ENCODE measurements around the gene ZFAND2B.
A peak's percentile ranks its signal among the peaks of the same experiment; 100 is the strongest.
"Not testable (repeated sequence)": the region's sequence is repeated elsewhere in the genome, so short reads cannot be mapped to it uniquely, and the experiment has no call there.

The ZFAND2B gene

DNA sequence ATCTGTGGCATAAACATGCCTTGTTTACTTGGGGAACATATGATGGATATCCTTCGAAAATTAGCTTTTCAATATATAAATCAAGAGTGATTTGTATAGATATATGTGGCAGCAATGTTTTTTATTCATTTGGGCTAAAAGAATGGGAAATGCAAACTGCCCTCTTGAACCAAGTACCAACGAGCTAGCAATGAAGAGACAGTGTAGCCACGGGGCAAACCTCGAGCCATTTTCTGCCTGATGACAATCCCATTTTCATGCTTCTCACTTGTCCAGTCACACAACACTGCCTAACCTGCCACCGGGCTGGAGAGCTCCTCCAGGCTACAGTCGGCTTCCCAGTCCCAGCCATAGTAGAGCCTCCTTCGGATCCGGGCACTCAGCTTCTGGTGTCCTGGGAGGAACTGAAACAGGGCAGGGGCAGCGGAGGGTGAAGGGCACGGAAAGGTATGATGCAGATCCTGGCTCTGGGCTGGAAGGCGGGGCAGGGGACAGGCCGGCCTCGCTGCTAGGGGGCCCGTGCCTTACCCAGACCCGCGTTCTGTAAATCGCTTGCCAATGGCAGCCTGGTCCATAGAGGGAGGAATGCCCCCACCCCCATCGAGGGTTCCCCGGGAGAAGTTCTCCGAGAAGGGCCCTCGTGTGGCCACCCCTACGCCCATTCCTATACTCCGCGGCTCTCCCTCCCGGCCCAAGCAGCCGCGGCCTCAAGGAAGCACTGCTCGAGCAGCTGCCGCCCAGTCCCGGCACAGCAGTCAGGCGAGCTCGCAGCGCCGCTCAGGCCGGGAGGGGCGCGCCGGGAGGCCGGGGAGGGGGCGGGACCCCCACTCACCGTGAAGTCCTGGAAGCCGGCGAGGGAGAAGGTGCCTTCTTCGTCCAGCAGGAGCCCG lies 30.4 kb upstream of the ZFAND2B start:
- DNase-seq = peak; percentile 32

DNA sequence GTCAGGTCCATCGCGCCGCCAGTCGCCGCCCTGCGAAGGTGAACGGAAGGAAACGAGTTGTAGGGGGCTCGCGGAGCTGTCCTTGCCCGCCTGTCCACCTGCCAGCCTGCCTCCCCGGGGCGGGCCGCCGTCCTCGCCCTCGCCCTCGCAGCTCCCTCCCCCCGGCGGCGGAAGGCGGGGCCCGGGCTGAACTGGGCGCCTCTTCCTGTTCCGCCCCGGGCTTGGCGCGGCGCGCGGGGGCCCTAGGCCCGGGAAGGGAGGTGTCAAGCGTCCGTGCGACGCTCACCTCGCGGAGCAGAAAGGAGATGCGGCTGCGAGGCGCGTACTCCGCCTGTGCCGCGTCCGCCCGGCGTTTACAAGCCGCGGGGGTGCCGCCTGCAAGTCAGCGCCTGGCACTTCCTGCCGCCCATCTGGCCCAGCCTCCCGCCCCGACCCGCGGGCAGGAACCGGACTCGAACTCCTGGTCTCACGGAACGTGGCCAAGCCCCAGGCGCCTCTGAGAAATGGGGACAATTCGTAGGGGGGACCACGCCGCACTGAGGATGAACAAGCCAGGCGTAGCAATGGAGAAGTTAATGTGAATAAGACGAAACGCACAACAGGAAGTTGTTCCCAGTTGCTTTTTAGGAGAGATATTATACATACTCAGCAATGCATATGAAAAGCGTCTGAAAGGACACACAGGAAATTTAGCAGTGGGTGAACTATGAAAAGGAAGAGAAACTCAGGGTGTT lies 29.6 kb upstream of the ZFAND2B start, which contains the start of gene CNPPD1:
TSS of gene CNPPD1 (minus strand) at position 108 of the 734 bp plus-strand sequence. CDS start at position 11, 97 bp downstream.
- DNase-seq = peak; percentile 64

DNA sequence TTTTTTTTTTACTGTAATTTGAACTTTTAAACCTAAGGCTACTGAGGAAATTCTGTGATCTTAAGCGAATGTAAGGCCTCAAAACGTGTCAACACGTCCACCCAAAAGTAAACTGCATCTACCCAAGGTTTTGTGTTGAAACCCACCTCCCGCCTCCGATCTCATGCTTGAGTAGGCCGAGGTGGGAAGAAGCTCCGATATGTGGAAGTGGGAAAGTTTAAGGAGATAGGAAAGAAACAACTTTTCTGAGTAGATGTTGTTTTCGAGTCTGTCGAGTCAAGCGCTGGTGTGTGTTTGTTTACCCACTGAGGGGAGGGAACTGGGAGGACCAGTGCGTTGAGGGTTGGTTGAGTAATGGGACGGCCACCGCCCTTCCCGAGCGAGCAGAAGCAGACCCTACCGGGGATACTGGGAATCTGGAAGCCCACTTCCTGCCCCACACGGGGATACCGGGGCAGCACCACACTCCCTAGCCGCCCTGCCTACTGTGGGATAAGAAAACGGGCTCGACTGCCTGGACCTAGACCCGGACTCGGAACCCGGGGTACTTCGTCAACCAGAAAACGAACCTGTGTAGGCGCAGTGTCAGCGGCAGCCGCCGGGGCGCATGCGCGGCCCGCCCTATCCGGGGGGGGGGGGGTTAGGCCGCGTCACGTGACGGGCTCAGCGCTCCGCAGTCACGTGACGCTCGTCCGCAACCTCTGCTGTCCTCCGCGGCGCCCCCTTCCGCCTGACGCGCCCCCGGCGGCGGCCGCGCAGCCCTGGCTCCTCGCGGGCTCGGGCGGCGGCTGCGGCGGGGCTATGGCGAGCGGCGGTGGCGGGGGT lies 28.8 kb upstream of the ZFAND2B start, which contains the start of gene RETREG2:
TSS of gene RETREG2 (plus strand) at position 724 of the 825 bp plus-strand sequence. CDS start at position 802, 78 bp downstream.
- DNase-seq = peak; percentile 73

DNA sequence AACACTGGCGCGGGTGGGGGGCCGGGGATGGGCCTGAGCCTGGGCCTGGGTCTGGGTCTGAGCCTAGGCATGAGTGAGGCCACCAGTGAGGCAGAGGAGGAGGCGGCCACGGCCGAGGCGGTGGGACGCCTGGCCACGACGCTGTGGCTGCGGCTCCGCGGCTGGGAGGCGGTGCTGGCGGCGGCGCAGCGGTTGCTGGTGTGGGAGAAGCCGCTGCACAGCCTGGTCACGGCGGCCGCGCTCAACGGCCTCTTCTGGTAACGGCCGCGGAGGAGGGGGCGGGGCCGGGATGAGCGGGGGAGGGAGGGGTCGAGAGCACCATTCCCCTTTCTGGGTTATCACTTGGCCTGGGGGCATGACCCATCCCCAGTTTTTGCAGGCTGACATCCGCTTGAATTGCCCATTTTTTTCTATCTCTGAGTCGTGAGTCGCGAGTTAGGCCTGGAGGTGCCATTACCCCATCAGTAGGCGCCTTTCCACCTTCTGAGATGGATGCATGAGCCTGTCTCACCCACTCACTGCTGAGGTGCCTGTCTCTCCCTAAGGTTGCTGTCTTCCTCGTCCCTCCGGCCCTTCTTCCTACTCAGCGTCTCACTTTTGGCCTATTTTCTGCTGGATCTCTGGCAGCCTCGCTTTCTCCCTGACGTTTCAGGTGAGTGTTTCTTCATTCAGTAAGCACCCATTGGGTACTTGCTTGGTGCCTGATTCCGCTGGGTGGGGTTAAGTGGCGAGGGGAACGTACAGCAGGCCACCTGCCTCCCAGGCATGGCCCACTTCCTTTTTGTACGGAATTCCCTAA lies 28.0 kb upstream of the ZFAND2B start:
- DNase-seq = no peak

DNA sequence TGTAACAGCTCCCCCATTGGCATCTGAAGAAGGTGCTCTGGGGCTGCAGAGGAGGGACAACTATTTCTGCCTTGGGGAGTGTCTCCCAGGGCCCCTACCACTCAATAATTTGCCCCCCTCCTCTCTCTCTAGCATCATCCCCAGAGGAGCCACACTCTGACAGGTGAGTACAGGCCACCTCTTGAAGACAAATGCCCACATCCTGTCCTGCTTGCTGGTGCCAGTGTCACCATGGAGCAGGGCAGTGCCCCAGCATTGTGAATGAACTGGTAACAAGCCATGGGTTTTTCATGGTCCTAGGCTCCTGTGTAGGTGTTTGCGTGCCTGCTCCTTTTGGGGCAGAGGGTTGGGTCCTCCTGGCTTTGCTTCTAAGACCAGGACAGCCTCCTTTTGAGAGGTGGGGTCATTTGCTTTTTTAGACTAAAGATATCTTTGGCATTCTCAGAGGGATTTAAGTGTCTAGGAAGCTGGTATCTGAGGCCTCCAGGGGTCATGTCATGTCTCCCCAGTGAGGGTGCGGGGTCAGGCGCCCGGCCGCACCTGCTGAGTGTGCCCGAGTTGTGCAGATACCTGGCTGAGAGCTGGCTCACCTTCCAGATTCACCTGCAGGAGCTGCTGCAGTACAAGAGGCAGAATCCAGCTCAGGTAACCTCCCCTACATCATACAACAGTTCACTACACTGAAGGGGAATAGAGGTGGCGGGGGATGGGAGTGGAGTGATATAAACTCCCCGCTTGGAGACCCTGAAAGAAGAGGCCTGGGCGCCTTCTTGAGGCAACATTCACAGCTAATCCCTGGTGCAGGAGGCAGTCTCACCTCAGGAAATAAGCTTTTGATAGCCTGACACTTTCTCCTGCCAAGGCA lies 26.7 kb upstream of the ZFAND2B start:
- no peak for DNase-seq

DNA sequence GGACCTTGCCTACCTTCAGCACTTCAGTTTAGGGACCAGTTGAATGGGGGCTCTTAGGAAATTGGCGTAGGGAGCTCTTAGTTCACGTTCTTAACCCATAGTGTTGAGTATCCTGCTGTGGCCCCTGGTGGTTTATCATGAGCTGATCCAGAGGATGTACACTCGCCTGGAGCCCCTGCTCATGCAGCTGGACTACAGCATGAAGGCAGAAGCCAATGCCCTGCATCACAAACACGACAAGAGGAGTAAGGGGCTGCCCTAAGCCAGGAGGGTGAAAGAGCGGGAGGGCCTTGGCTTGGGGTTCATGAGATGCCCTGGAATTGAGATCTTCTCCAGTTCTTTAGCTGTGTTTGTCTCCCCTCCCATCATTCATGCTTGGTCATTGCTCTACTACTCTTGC lies 25.6 kb upstream of the ZFAND2B start:
- no peak for DNase-seq

DNA sequence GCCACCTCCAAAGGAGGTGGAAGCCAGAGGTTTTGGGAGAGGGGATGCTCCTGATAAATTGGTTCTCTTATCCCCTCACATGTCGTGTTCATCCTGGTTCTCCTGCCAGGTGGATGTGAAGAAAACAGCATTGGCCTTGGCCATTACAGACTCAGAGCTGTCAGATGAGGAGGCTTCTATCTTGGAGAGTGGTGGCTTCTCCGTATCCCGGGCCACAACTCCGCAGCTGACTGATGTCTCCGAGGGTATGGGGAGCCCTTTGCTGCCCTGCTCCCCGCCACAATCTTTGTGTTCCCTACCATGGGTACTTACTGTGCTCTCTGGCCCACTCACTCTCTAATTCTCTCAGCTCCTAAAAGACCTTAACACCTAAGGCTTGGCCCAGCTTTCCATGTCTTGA lies 25.1 kb upstream of the ZFAND2B start:
- DNase-seq = no peak

DNA sequence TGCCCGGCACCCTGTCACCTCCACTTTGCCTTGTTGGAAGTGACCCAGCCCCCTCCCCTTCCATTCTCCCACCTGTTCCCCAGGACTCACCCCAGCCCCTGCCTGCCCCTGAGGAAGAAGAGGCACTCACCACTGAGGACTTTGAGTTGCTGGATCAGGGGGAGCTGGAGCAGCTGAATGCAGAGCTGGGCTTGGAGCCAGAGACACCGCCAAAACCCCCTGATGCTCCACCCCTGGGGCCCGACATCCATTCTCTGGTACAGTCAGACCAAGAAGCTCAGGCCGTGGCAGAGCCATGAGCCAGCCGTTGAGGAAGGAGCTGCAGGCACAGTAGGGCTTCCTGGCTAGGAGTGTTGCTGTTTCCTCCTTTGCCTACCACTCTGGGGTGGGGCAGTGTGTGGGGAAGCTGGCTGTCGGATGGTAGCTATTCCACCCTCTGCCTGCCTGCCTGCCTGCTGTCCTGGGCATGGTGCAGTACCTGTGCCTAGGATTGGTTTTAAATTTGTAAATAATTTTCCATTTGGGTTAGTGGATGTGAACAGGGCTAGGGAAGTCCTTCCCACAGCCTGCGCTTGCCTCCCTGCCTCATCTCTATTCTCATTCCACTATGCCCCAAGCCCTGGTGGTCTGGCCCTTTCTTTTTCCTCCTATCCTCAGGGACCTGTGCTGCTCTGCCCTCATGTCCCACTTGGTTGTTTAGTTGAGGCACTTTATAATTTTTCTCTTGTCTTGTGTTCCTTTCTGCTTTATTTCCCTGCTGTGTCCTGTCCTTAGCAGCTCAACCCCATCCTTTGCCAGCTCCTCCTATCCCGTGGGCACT lies 24.0 kb upstream of the ZFAND2B start:
- DNase-seq = no peak

DNA sequence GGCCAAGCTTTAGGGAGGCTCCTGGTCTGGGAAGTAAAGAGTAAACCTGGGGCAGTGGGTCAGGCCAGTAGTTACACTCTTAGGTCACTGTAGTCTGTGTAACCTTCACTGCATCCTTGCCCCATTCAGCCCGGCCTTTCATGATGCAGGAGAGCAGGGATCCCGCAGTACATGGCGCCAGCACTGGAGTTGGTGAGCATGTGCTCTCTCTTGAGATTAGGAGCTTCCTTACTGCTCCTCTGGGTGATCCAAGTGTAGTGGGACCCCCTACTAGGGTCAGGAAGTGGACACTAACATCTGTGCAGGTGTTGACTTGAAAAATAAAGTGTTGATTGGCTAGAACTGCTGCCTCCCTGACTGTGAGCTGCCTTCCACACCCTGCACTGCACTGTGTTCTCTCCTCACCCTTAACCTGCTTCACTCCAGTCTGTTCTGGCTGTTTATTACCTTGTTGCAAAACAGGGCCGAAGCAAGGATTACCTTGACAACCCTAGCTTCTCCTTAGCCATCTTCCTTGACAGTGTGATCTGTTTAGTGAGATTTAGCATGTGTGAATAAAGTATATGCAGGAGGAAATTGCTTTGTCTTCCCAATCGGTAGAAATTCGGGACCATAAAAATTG lies 23.3 kb upstream of the ZFAND2B start:
- DNase-seq = no peak

DNA sequence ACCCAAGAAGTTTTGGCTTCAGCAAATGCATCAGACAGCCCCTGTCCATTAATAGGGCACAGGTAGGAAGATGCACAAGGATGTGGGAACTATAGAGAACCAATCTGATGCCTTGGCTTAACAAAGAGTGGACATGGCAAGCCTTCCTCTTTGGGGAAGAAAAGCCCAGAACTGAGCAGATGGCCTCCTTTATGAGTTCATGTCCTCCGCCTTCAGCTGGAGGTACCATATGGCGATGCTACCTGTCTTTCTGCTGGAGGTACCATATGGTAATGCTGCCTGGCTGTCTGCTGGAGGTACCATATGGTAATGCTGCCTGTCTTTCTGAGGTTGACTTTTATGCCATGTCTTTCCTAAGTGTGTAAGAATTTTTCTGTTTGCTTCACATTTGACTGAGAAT lies 22.5 kb upstream of the ZFAND2B start:
- no peak for DNase-seq

DNA sequence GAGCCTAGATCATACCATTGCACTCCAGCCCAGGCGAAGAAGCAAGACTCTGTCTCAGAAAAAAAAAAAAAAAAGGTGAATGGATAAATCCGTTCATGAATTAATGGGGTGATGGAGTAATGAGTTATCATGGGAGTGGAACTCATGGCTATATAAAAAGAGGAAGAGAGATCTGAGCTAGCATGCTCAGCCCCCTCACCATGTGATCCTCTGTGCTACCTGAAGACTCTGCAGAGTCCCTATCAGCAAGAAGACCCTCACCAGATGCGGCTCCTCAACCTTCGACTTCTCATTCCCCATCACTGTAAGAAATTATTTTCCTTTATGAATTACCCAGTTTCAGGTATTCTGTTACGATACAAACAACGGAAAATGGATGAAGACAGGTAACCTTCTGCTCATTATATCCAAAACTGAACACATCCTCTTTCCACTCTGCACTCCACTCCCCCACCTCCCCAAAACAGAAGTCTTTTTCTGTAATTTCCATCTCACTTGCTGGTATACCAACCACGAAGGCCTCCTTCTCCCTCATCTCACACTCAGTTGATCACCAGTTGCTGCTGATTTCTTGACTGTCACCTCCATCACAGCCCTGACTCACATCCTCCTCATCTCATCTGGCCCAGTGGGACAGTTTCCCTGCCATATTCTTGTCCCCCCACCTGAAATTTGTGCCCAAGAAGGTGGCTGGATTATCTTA lies 19.7 kb upstream of the ZFAND2B start:
- no peak for DNase-seq

DNA sequence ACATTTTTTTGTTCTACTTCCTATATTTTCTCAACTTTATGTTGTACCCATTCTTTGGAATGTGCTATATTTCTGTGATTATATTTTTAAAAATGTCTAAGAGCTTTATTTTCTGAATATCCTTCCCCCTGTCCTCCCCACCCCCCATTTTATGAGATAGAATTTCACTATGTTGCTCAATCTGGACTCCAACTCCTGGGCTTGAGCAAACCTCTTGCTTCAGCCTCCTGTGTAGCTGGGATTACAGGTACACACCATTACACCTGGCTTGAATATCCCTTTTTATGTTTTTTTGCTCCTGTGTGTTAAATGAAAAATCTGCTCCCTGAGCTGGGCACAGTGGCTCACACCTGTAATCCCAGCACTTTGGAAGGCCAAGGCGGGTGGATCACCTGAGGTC lies 9.2 kb upstream of the ZFAND2B start:
- no peak for DNase-seq

DNA sequence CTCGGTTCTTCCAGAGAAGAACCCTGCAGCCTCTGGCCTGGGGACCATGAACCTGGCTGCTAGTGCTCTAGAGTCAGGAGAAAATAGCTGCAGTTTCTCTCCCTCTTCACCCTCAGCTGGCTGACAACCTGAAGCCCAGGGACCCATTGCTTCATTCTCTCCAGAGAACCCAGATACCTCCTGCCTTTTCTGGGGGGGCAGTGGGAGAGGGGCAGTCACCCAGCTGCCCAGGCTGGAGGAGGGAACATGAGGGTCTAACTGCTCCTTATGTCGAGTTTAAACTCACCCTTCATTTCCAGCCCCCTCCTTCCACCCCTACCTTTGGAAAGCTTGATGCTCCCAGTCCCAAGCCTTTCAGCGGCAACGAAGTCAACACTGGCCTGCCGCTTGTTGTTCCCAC lies 7.6 kb upstream of the ZFAND2B start:
- no peak for DNase-seq

DNA sequence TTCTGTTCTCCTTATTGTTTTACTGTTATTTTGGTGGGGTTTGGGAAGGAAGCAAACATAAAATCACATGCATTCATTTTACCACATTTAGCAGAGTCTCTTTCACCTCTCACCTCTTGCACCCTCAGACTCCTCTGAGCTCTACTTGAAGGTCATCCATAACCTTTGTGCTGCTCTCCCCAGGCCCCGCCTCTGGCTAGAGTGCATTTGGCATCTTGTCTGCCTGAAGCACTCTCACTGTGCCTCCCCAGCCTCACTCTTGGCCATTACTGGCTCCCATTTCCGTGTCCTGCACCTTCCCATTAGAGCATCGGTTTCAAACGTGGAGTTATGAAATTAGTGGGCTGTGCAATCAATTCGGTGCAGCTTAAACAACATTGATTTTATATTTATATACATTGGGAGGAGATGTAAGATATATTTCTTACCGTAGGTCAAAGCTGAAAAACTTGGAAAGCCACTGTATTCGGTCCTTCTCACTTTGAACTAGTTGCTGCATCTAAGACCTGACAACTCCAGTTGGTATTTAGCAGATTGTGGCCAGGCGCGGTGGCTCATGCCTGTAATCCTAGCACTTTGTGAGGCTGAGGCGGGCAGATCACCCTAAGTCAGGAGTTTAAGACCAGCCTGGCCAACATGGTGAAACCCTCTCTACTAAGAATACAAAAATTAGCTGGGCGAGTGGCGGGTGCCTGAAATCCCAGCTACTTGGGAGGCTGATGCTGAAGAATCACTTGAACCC lies 6.9 kb upstream of the ZFAND2B start:
- no peak for DNase-seq

DNA sequence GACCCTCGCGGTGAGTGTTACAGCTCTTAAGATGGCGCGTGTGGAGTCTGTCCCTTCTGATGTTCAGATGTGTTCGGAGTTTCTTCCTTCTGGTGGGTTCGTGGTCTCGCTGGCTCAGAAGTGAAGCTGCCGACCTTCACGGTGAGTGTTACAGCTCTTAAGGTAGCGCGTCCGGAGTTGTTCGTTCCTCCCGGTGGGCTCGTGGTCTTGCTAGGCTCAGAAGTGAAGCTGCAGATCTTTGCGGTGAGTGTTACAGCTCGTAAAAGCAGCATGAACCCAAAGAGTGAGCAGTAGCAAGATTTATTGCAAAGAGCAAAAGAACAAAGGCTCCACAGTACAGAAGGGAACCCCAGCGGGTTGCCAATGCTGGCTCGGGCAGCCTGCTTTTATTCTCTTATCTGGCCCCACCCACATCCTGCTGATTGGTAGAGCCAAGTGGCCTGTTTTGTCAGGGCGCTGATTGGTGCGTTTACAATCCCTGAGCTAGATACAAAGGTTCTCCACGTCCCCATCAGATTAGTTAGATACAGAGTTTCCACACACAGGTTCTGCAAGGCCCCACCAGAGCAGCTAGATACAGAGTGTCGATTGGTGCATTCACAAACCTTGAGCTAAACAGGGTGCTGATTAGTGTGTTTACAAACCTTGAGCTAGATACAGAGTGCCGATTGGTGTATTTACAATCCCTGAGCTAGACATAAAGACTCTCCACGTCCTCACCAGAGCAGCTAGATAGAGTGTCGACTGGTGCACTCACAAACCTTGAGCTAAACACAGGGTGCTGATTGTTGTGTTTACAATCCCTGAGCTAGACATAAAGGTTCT lies 5.9 kb upstream of the ZFAND2B start:
- DNase-seq = not testable (repeated sequence)

DNA sequence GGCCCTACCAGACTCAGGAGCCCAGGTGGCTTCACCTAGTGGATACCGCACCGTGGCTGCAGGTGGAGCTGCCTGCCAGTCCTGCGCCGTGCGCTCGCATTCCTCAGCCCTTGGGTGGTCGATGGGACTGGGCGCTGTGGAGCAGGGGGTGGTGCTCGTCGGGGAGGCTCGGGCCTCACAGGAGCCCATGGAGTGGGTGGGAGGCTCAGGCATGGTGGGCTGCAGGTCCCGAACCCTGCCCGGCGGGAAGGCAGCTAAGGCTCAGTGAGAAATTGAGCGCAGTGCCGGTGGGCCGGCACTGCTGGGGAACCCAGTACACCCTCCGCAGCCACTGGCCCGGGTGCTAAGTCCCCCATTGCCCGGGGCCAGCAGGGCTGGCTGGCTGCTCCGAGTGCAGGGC lies 5.3 kb upstream of the ZFAND2B start:
- not testable (repeated sequence) for DNase-seq

DNA sequence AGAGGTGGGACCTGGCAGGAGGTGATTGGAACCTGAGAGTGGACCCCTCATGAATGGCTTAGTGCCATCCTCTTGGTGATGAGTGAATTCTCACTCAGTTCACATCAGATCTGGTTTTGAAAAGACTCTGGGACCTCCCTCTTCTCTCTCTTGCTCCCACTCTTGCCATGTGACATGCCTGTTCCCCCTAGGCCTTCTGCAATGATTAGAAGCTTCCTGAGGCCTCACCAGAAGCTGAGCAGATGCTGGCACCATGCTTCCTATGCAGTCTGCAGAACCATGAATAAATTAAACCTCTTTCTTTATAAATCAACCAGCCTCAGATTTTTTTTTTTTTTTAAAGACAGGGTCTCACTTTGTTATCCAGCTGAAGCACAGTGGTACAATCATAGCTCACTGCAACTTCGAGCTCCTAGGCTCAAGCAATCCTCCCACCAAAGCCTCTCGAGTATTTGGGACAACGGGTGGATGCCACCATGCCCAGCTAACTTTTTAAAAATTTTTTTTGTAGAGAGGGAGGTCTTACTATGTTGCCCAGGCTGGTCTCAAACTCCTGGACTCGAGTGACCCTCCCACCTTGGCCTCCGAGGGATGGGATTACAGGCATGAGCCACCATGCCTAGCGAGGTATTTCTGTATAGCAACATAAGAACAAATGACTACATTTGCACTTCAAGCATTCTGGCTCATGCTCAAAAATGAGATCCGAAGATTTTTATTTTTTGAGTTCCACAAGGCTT lies 2.0 kb upstream of the ZFAND2B start:
- DNase-seq = no peak

Data from NCI-H1105 (cell line).